Activated naive CD8-positive, alpha-beta T cell treated with anti-CD3 and anti-CD28 coated beads, Interleukin-2, amount 50 U/mL, for 24 hours (primary cell): Measurements from ENCODE around the gene DDX10.
"Not testable (repeated sequence)": the region's sequence is repeated elsewhere in the genome, so short reads cannot be mapped to it uniquely, and the experiment has no call there.

Experiments used
- ATAC-seq: fragments of 150-1000 bp; cut with Tn5 transposase; one replicate; pipeline ENCODE4 v1.10.0; 2021
- DNase-seq: peaks from one replicate; pipeline ENCODE4 v3.0.0; 2021
- H3K27ac Mint-ChIP-seq: one replicate; pipeline ENCODE4 v1.8.0; 2021; ENCODE audit warnings: mild to moderate bottlenecking, mixed read lengths
- H3K27me3 Mint-ChIP-seq: one replicate; pipeline ENCODE4 v1.8.0; 2021; ENCODE audit warnings: mixed read lengths
- H3K36me3 Mint-ChIP-seq: one replicate; pipeline ENCODE4 v1.8.0; 2021; ENCODE audit warnings: low read depth, mixed read lengths
- H3K4me1 Mint-ChIP-seq: one replicate; pipeline ENCODE4 v1.8.0; 2021; ENCODE audit warnings: mixed read lengths
- H3K4me3 Mint-ChIP-seq: one replicate; pipeline ENCODE4 v1.8.0; 2021; ENCODE audit warnings: mild to moderate bottlenecking, moderate library complexity, mixed read lengths
- H3K9me3 Mint-ChIP-seq: one replicate; pipeline ENCODE4 v1.8.0; 2021; ENCODE audit warnings: mixed read lengths

Gene DDX10

GRCh38 chr11:108754901-108755625, 90.2 kb downstream of the DDX10 start:
- ATAC-seq (no peak), DNase-seq (no peak)
- H3K27me3 Mint-ChIP-seq, result no peaks in the 10 kb centered on the region
- H3K4me3 Mint-ChIP-seq, result no peak overlapping the region
- peaks cover 9% of the 10 kb centered on the region for H3K36me3 Mint-ChIP-seq
- peaks cover 39% of the 10 kb centered on the region for H3K4me1 Mint-ChIP-seq
- H3K9me3 Mint-ChIP-seq, result no peaks in the 10 kb centered on the region
- H3K27ac Mint-ChIP-seq, result no peak overlapping the region

DNA sequence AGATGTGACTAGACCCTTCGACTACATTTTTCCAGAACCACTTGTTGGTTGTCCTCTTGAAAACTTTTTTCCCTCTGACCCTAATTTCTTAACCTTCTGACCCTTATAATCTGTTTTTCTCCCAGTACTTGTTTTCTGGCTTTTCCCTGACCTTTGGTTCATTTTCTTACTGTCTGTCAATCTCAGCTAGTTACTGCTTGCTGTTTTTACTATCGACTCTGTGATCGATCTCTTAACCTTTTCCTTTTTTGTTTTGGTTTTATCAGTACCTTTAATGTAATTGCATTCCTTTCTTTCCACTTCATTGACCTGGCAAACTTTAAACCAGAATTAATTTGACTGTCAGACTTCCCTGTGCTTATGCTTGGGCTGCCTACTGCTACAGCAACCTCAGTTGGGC, 92.8 kb downstream of the DDX10 start:
- peaks cover 21% of the 10 kb centered on the region for H3K4me1 Mint-ChIP-seq
- no peaks in the 10 kb centered on the region for H3K27me3 Mint-ChIP-seq
- H3K4me3 Mint-ChIP-seq, result no peak overlapping the region
- H3K36me3 Mint-ChIP-seq, result peaks cover 9% of the 10 kb centered on the region
- H3K9me3 Mint-ChIP-seq, result no peaks in the 10 kb centered on the region
- H3K27ac Mint-ChIP-seq, result no peak overlapping the region
- ATAC-seq (no peak), DNase-seq (no peak)

- DNase-seq (no peak), ATAC-seq (no peak)
- H3K27ac Mint-ChIP-seq, result no peak overlapping the region
- H3K4me1 Mint-ChIP-seq, result peaks cover 19% of the 10 kb centered on the region
- H3K27me3 Mint-ChIP-seq, result no peaks in the 10 kb centered on the region
- H3K9me3 Mint-ChIP-seq, result no peaks in the 10 kb centered on the region
- peaks cover 10% of the 10 kb centered on the region for H3K36me3 Mint-ChIP-seq
- no peak overlapping the region for H3K4me3 Mint-ChIP-seq
Measured at GRCh38 chr11:108758458-108758857, 93.6 kb downstream of the DDX10 start.

- ATAC-seq (no peak), DNase-seq (no peak)
- H3K27ac Mint-ChIP-seq, result no peak overlapping the region
- H3K4me1 Mint-ChIP-seq, result peaks cover 6% of the 10 kb centered on the region
- H3K9me3 Mint-ChIP-seq, result no peaks in the 10 kb centered on the region
- H3K27me3 Mint-ChIP-seq, result no peaks in the 10 kb centered on the region
- peaks cover 25% of the 10 kb centered on the region for H3K36me3 Mint-ChIP-seq
- no peak overlapping the region for H3K4me3 Mint-ChIP-seq
Measured at GRCh38 chr11:108766596-108767173, 101.8 kb downstream of the DDX10 start.

- H3K36me3 Mint-ChIP-seq, result peaks cover 27% of the 10 kb centered on the region
- H3K9me3 Mint-ChIP-seq, result no peaks in the 10 kb centered on the region
- H3K27ac Mint-ChIP-seq, result no peak overlapping the region
Measured at GRCh38 chr11:108768370-108768769, 103.5 kb downstream of the DDX10 start.

GRCh38 chr11:108768964-108769363, 104.1 kb downstream of the DDX10 start:
- H3K27ac Mint-ChIP-seq, result no peak overlapping the region
- no peak for ATAC-seq
- no peak for DNase-seq
- no peaks in the 10 kb centered on the region for H3K27me3 Mint-ChIP-seq
- peaks cover 6% of the 10 kb centered on the region for H3K4me1 Mint-ChIP-seq
- H3K9me3 Mint-ChIP-seq, result no peaks in the 10 kb centered on the region
- H3K4me3 Mint-ChIP-seq, result no peak overlapping the region
- H3K36me3 Mint-ChIP-seq, result peaks cover 27% of the 10 kb centered on the region

More at GRCh38 chr11:108768370-108768769, 103.5 kb downstream of the DDX10 start:
- DNase-seq, result no peak
- no peak overlapping the region for H3K4me3 Mint-ChIP-seq
- peaks cover 6% of the 10 kb centered on the region for H3K4me1 Mint-ChIP-seq
- H3K27me3 Mint-ChIP-seq, result no peaks in the 10 kb centered on the region
- no peak for ATAC-seq

DNA sequence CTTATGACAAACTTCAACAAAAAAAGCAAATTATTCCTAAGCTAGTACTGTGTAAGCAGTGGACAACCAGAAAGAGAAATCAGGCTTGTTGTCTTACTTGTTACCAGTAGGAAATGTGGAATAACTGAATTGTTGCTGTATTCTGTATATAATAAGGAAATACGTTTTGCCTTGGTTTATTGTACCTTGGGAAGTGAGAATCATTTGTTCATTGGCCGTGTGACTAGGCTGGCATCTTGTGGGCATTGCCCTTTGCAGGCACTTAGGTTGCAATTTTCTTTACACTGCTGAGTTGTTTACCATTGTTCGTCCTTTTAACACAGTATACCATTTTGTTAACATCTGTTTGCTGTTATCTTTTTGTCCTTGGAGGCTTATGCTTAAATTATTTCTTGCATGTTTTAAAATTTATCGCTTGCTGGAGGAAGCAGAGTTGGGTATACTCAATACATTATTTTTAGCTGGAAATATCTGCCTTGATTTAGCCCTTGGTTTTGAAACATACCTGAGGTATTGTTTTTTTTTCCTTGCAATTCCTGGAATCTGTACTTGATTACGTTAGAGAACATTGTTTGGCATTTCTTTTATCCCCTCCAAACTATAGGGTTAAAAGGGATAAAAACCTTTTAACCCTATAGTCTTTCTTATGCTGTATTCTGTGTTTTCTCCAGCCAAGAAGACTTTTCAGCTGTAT, 109.3 kb downstream of the DDX10 start:
- no peak overlapping the region for H3K27ac Mint-ChIP-seq
- H3K4me3 Mint-ChIP-seq, result no peak overlapping the region
- DNase-seq (no peak), ATAC-seq (no peak)
- peaks cover 12% of the 10 kb centered on the region for H3K9me3 Mint-ChIP-seq
- H3K36me3 Mint-ChIP-seq, result peaks cover 40% of the 10 kb centered on the region
- peaks cover 3% of the 10 kb centered on the region for H3K4me1 Mint-ChIP-seq
- H3K27me3 Mint-ChIP-seq, result no peaks in the 10 kb centered on the region

GRCh38 chr11:108775324-108775723, 110.5 kb downstream of the DDX10 start:
- Mint-ChIP-seq H3K4me3 (no peak overlapping the region), H3K4me1 (peaks cover 5% of the 10 kb centered on the region), H3K27ac (no peak overlapping the region), H3K27me3 (no peaks in the 10 kb centered on the region), H3K36me3 (peaks cover 37% of the 10 kb centered on the region), H3K9me3 (peaks cover 12% of the 10 kb centered on the region)
- DNase-seq (no peak), ATAC-seq (no peak)

- H3K27ac Mint-ChIP-seq, H3K4me3 Mint-ChIP-seq, H3K27me3 Mint-ChIP-seq, H3K4me1 Mint-ChIP-seq, ATAC-seq, DNase-seq: not testable (repeated sequence)
- Mint-ChIP-seq H3K36me3 (peaks cover 35% of the 10 kb centered on the region), H3K9me3 (peaks cover 17% of the 10 kb centered on the region)
Measured at GRCh38 chr11:108779147-108779546, 114.3 kb downstream of the DDX10 start.

DNA sequence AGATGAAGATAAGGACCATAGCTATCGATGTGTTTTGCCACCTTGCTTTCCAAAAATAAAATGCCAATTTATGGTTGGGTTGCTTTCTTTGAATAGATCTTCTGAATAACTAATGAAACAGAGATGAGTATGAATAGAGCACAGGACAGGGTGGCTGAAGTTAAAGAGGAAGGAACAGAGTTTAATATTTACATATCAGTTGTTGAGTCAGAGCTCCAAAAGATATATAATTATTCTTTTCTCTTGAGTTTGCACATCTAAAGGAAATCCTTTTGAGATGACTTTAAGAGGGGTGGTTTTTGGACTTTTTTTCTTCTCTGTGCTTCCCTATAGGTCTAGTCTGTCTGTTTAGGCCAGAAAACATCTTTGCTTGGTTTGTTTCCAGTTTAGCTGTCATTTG, 115.2 kb downstream of the DDX10 start:
- ATAC-seq, result no peak
- Mint-ChIP-seq H3K27ac (no peak overlapping the region), H3K9me3 (peaks cover 17% of the 10 kb centered on the region), H3K4me3 (no peak overlapping the region), H3K4me1 (peaks cover 14% of the 10 kb centered on the region), H3K36me3 (peaks cover 41% of the 10 kb centered on the region), H3K27me3 (no peaks in the 10 kb centered on the region)
- DNase-seq, result no peak

GRCh38 chr11:108781946-108782345, 117.1 kb downstream of the DDX10 start:
- Mint-ChIP-seq H3K36me3 (peaks cover 29% of the 10 kb centered on the region), H3K27me3 (no peaks in the 10 kb centered on the region), H3K27ac (no peak overlapping the region), H3K4me3 (no peak overlapping the region), H3K9me3 (peaks cover 9% of the 10 kb centered on the region), H3K4me1 (peaks cover 28% of the 10 kb centered on the region)
- no peak for DNase-seq
- ATAC-seq, result no peak

DNA sequence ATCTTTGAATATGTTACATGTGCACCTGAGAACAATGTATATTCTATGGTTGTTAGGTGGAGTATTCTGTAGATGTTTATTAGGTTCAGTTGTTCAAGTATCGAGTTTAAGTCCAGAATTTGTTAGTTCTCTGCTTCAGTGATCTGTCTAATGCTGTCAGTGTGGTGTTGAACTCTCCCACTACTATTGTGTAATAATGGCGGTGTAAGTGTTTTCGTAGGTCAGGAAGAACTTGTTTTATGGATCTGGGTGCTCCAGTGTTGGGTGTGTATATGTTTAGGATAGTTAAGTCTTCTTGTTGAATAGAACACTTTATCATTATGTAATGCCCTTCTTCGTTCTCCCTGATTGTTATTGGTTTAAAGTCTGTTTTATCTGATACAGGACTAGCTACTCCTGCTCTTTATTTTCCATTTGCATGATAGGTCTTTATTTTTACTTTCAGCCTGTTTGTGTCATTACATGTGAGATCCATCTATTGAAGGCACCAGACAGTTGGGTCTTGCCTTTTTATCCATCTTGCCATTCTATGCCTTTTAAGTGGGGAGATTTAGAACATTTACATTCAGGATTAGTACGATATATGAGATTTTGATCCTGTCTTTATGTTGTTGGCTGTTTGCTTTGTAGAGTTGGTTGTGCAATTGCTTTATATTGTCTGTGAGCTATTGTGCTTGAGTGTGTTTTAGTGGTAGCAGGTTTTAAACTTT, 121.6 kb downstream of the DDX10 start:
- no peaks in the 10 kb centered on the region for H3K27me3 Mint-ChIP-seq
- no peak overlapping the region for H3K27ac Mint-ChIP-seq
- no peak for DNase-seq
- no peak for ATAC-seq
- H3K9me3 Mint-ChIP-seq, result peaks cover 4% of the 10 kb centered on the region
- peaks cover 18% of the 10 kb centered on the region for H3K36me3 Mint-ChIP-seq
- peaks cover 44% of the 10 kb centered on the region for H3K4me1 Mint-ChIP-seq
- H3K4me3 Mint-ChIP-seq, result no peak overlapping the region

DNA sequence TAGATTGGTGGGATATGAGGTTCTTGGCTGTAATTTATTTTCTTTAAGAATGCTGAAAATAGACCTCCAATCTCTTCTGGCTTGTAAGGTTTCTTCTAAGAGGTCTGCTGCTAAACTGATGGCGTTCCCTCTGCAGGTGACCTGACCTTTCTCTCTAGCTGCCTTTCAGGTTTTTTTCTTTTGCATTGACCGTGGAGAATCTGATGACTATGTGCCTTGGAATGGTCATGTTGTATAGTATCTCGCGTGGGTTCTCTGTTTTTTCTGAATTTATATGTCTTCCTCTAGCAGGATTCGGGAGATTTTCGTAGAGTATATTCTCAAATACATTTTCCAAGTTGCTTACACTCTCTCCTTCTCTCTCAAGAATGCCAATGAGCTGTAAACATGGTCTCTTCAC, 122.2 kb downstream of the DDX10 start:
- H3K9me3 Mint-ChIP-seq, result peaks cover 4% of the 10 kb centered on the region
- H3K27me3 Mint-ChIP-seq, result no peaks in the 10 kb centered on the region
- peaks cover 44% of the 10 kb centered on the region for H3K4me1 Mint-ChIP-seq
- no peak for DNase-seq
- no peak overlapping the region for H3K4me3 Mint-ChIP-seq
- no peak for ATAC-seq
- H3K27ac Mint-ChIP-seq, result no peak overlapping the region
- H3K36me3 Mint-ChIP-seq, result peaks cover 18% of the 10 kb centered on the region

GRCh38 chr11:108788565-108789199, 123.8 kb downstream of the DDX10 start:
- Mint-ChIP-seq H3K4me1 (peaks cover 44% of the 10 kb centered on the region), H3K4me3 (no peak overlapping the region), H3K9me3 (no peaks in the 10 kb centered on the region), H3K27ac (no peak overlapping the region), H3K36me3 (peaks cover 12% of the 10 kb centered on the region), H3K27me3 (no peaks in the 10 kb centered on the region)
- ATAC-seq, result no peak
- no peak for DNase-seq
